Peyer's patch (tissue), 4 donors: Measurements from ENCODE around the gene ADGRG3. TPM values are rescaled to one million over a fixed set of nuclear protein-coding genes. Genes with fewer than 3 reads are reported as not detected.
A peak's percentile ranks its signal among the peaks of the same experiment; 100 is the strongest.

Experiments
- DNase-seq, 3 donors: peaks; one replicate each; pipeline ENCODE4 v3.0.0-alpha.2; 2017 to 2019
- H3K27ac ChIP-seq, 4 donors: fragments of 200-600 bp; sonication (generic); one replicate each; pipeline ENCODE4 v1.5.1; 2016 to 2019
- H3K27me3 ChIP-seq, 2 donors: fragments of 200-600 bp; sonication (generic); one replicate each; pipeline ENCODE4 v1.5.1; 2019
- H3K36me3 ChIP-seq, 3 donors: fragments of 200-600 bp; sonication (generic); one replicate each; pipeline ENCODE4 v1.5.1; 2016 to 2019
- H3K4me1 ChIP-seq, 4 donors: fragments of 200-600 bp; sonication (generic); one replicate each; pipeline ENCODE4 v1.5.1; 2016 to 2019
- H3K4me3 ChIP-seq, 4 donors: fragments of 200-600 bp; sonication (generic); 1 replicate in 3 of 4; 2 replicates in 1 of 4; pipeline ENCODE4 v1.5.1; 2016 to 2019; ENCODE audit warnings: mild to moderate bottlenecking in 1 of 4
- H3K9me3 ChIP-seq, 4 donors: fragments of 200-600 bp; sonication (generic); one replicate each; pipeline ENCODE4 v1.5.1; 2016 to 2019; ENCODE audit warnings: mild to moderate bottlenecking in 1 of 4
- POLR2A ChIP-seq, 2 donors: fragments of 450-650 bp; IDR thresholded peaks; one replicate each; pipeline ENCODE4 v1.5.1; 2017; ENCODE audit warnings: antibody characterized with exemption in 2 of 2, mild to moderate bottlenecking in 2 of 2, moderate library complexity in 2 of 2
- total RNA-seq, 4 donors: library from RNA; depleted of rRNA; stranded (reverse); fragments of >200 nt; gene quantifications; one replicate each; pipeline ENCODE4 v1.1.0, GENCODE V29; 2016
- TF ChIP-seq, protein P1 (sequence below), 6 experiments: fragments of 450-650 bp in 4 of 6; fragments of 200-600 bp in 2 of 6; sonication (generic) in 1 of 6; IDR thresholded peaks; one replicate each; pipeline ENCODE4 v1.5.1; 2017 to 2019; ENCODE audit warnings: antibody characterized with exemption in 6 of 6, mild to moderate bottlenecking in 3 of 6, moderate library complexity in 1 of 6

The ADGRG3 gene
- total RNA-seq, 4 donors from 2014 or later = 0.47 to 4.1 (median 1.9) TPM

GRCh38 chr16:57638381-57638780, 29.7 kb upstream of the ADGRG3 start:
- no peak for DNase-seq
- Histone ChIP-seq H3K4me3 (no peak overlapping the region), H3K9me3 (no peaks in the 10 kb centered on the region), H3K4me1 (peaks cover 0 to 28% (median 2%) of the 10 kb centered on the region in 4 donors), H3K27me3 (no peaks in the 10 kb centered on the region), H3K36me3 (no peaks in the 10 kb centered on the region), H3K27ac (peak overlapping the region in 1 of 4 donors; percentile 13)
- TF ChIP-seq POLR2A (IDR thresholded peaks at IDR 0.05) = no peak
- TF ChIP-seq, protein P1, sequence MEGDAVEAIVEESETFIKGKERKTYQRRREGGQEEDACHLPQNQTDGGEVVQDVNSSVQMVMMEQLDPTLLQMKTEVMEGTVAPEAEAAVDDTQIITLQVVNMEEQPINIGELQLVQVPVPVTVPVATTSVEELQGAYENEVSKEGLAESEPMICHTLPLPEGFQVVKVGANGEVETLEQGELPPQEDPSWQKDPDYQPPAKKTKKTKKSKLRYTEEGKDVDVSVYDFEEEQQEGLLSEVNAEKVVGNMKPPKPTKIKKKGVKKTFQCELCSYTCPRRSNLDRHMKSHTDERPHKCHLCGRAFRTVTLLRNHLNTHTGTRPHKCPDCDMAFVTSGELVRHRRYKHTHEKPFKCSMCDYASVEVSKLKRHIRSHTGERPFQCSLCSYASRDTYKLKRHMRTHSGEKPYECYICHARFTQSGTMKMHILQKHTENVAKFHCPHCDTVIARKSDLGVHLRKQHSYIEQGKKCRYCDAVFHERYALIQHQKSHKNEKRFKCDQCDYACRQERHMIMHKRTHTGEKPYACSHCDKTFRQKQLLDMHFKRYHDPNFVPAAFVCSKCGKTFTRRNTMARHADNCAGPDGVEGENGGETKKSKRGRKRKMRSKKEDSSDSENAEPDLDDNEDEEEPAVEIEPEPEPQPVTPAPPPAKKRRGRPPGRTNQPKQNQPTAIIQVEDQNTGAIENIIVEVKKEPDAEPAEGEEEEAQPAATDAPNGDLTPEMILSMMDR (IDR thresholded peaks at IDR 0.05) = no peak

DNA sequence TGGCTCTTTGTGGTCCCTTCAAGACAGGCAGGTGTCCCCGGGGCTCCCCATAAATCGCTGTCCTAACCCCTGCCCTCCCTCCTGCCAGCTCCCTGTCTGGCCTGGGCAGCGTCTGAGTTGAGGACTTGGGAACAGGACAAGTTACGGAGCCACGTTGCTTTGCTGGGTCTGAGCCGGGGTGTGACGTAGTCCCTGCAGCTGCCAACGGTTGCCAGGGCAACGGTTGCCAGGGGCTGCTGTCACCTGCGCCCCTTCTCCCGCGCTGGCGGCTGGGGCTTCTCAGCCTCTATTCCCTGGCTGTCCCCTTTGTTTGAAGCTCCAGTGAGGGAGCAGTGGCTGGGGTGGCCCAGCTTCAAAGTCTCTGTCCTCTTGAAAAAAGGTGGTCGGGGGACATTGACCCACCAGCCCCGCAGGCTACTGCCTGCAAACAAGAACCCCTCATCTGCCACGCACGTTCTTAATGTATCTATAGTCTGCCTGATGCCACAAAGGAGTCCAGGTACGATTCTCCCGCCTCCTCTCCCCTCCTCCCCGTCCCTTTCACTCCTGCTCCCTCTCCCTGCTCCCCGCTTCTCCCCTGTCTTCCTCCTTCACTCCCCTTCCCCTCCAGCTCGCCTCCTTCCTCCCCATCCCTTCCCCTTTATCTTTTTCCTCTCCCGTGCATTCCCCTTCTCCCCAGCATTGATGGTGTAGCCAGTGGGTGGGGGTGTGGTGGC, 28.8 kb upstream of the ADGRG3 start:
- no peaks in the 10 kb centered on the region for H3K27me3 ChIP-seq
- no peak overlapping the region for H3K4me3 ChIP-seq
- no peak for DNase-seq
- no peaks in the 10 kb centered on the region for H3K9me3 ChIP-seq
- no peaks in the 10 kb centered on the region for H3K36me3 ChIP-seq
- TF ChIP-seq POLR2A (IDR thresholded peaks at IDR 0.05) = no peak
- TF ChIP-seq, protein P1 (IDR thresholded peaks at IDR 0.05) = no peak
- no peak overlapping the region for H3K27ac ChIP-seq
- H3K4me1 ChIP-seq = peaks cover 0 to 25% (median 2%) of the 10 kb centered on the region in 4 donors

DNA sequence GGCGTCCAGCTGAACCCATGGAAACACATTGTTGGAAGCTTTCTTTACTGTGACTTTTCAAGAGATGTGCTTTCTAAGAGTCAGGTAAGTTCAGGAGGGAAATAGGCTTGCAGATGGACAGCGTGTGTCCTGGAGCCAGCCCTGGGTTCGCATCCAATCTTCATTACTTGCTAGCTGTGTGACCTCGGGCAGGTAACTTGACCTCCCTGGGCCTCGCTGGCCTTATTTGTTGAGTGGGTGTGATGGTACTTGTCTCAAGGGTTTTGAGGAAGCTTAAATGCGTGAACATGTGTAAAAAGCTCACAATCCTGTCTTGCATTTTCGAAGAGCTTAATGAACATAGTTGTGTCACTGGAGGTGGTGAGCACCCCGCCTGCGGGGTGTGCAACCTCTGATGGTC, 27.9 kb upstream of the ADGRG3 start:
- Histone ChIP-seq H3K36me3 (no peaks in the 10 kb centered on the region), H3K9me3 (no peaks in the 10 kb centered on the region), H3K27me3 (no peaks in the 10 kb centered on the region), H3K4me3 (no peak overlapping the region), H3K27ac (no peak overlapping the region), H3K4me1 (peaks cover 0 to 18% (median 0%) of the 10 kb centered on the region in 4 donors)
- no peak for DNase-seq
- no peak for TF ChIP-seq POLR2A (IDR thresholded peaks at IDR 0.05)

GRCh38 chr16:57640612-57641011, 27.5 kb upstream of the ADGRG3 start:
- TF ChIP-seq, protein P1 (IDR thresholded peaks at IDR 0.05) = no peak
- no peak for TF ChIP-seq POLR2A (IDR thresholded peaks at IDR 0.05)
- no peaks in the 10 kb centered on the region for H3K36me3 ChIP-seq
- no peaks in the 10 kb centered on the region for H3K27me3 ChIP-seq
- no peak for DNase-seq
- peaks cover 0 to 15% (median 0%) of the 10 kb centered on the region in 4 donors for H3K4me1 ChIP-seq
- H3K4me3 ChIP-seq = no peak overlapping the region
- H3K9me3 ChIP-seq = no peaks in the 10 kb centered on the region
- no peak overlapping the region for H3K27ac ChIP-seq

GRCh38 chr16:57642160-57643135, 25.7 kb upstream of the ADGRG3 start:
- peak overlapping the region in 1 of 4 donors; percentile 55 for H3K27ac ChIP-seq
- H3K4me1 ChIP-seq = peaks cover 0 to 9% (median 0%) of the 10 kb centered on the region in 4 donors
- no peak for TF ChIP-seq POLR2A (IDR thresholded peaks at IDR 0.05)
- TF ChIP-seq, protein P1 (IDR thresholded peaks at IDR 0.05) = no peak
- H3K4me3 ChIP-seq = no peak overlapping the region
- H3K36me3 ChIP-seq = no peaks in the 10 kb centered on the region
- H3K27me3 ChIP-seq = no peaks in the 10 kb centered on the region
- no peaks in the 10 kb centered on the region for H3K9me3 ChIP-seq
- DNase-seq = no peak
